ENCODE data around the gene MAP7D2.

MAP7D2 gene

DNA sequence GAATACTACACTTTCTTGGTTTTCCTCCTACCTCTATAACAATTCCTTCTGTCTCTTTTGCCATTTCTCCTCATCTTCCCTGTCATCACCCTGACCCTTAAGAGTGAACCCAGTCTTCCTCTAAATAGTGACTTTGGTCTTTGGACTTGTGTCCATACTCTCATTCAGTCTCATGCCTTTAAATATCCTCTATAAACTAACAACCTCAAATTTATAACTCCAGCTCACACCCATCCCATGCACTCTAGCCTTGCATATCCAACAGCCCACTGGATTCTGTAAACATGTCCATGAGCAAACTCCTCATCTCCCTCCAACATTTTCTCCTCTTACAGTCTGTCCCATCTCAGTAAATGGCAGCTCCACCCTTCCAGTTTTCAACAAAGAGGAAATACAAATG, 140.9 kb downstream of the MAP7D2 start:
- Histone ChIP-seq H3K9ac (ENCODE audit: low read length) (no peak overlapping the region), H3K27ac (ENCODE audit: low read length) (no peak overlapping the region), H3K4me3 (ENCODE audit: low read length) (no peak overlapping the region), H3K36me3 (replicated peaks; ENCODE audit: insufficient read depth, low read length) (no peaks in the 10 kb centered on the region), H3K4me2 (ENCODE audit: low read depth, low read length) (no peak overlapping the region), H4K20me1 (ENCODE audit: insufficient read depth, low read length) (no peaks in the 10 kb centered on the region), H3K79me2 (ENCODE audit: low read length) (peaks cover 20% of the 10 kb centered on the region), H3K4me1 (ENCODE audit: low read length) (no peaks in the 10 kb centered on the region), H3K9me3 (replicated peaks; ENCODE audit: insufficient read depth, low read length) (no peaks in the 10 kb centered on the region), H3F3A (ENCODE audit: insufficient read depth, low read length) (no peaks in the 10 kb centered on the region), H3K27me3 (replicated peaks; ENCODE audit: insufficient read depth, low read length) (no peaks in the 10 kb centered on the region), H3K9me2 (replicated peaks; ENCODE audit: insufficient read depth, low read length) (no peaks in the 10 kb centered on the region), H2AFZ (ENCODE audit: low read length) (no peak overlapping the region)
- TF ChIP-seq EZH2 (optimal IDR thresholded peaks at IDR 0.05; ENCODE audit: low read depth, low read length) = no peak
- no peak for TF ChIP-seq EZH2phosphoT487 (IDR thresholded peaks at IDR 0.05; ENCODE audit: low read length)
- TF ChIP-seq, protein P1, sequence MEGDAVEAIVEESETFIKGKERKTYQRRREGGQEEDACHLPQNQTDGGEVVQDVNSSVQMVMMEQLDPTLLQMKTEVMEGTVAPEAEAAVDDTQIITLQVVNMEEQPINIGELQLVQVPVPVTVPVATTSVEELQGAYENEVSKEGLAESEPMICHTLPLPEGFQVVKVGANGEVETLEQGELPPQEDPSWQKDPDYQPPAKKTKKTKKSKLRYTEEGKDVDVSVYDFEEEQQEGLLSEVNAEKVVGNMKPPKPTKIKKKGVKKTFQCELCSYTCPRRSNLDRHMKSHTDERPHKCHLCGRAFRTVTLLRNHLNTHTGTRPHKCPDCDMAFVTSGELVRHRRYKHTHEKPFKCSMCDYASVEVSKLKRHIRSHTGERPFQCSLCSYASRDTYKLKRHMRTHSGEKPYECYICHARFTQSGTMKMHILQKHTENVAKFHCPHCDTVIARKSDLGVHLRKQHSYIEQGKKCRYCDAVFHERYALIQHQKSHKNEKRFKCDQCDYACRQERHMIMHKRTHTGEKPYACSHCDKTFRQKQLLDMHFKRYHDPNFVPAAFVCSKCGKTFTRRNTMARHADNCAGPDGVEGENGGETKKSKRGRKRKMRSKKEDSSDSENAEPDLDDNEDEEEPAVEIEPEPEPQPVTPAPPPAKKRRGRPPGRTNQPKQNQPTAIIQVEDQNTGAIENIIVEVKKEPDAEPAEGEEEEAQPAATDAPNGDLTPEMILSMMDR (IDR thresholded peaks at IDR 0.05; ENCODE audit: low read length) = no peak
- no peak for DNase-seq

DNA sequence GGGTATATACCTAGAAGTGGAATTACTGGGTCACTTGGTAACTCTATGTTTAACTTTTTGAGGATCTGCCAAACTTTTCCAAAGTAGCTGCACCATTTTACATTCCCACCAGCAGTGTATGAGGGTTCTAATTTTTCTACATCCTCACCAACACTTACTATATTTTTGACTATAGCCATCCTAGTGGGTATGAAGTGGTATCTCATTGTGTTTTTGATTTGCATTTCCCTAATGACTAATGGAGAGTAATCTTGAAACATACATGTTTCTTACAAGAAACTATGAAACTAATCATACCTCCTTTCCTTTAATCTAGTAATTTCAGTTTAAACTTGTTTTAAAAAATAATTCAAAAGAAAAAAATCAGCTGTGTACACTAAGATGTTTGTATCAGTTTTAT, 143.7 kb downstream of the MAP7D2 start:
- H3K9me2 ChIP-seq (replicated peaks; ENCODE audit: insufficient read depth, low read length) = no peaks in the 10 kb centered on the region
- DNase-seq = no peak
- H3K27me3 ChIP-seq (replicated peaks; ENCODE audit: insufficient read depth, low read length) = no peaks in the 10 kb centered on the region
- no peak overlapping the region for H2AFZ ChIP-seq (ENCODE audit: low read length)
- H3K36me3 ChIP-seq (replicated peaks; ENCODE audit: insufficient read depth, low read length) = no peaks in the 10 kb centered on the region
- H3K9me3 ChIP-seq (replicated peaks; ENCODE audit: insufficient read depth, low read length) = no peaks in the 10 kb centered on the region
- no peaks in the 10 kb centered on the region for H3K4me1 ChIP-seq (ENCODE audit: low read length)
- no peaks in the 10 kb centered on the region for H3F3A ChIP-seq (ENCODE audit: insufficient read depth, low read length)
- no peak overlapping the region for H3K4me2 ChIP-seq (ENCODE audit: low read depth, low read length)
- no peak overlapping the region for H3K9ac ChIP-seq (ENCODE audit: low read length)
- H3K4me3 ChIP-seq (ENCODE audit: low read length) = no peak overlapping the region
- no peak overlapping the region for H3K27ac ChIP-seq (ENCODE audit: low read length)
- peaks cover 12% of the 10 kb centered on the region for H3K79me2 ChIP-seq (ENCODE audit: low read length)
- H4K20me1 ChIP-seq (ENCODE audit: insufficient read depth, low read length) = no peaks in the 10 kb centered on the region
- TF ChIP-seq, protein P1 (IDR thresholded peaks at IDR 0.05; ENCODE audit: low read length) = no peak
- no peak for TF ChIP-seq EZH2 (optimal IDR thresholded peaks at IDR 0.05; ENCODE audit: low read depth, low read length)
- no peak for TF ChIP-seq EZH2phosphoT487 (IDR thresholded peaks at IDR 0.05; ENCODE audit: low read length)

DNA sequence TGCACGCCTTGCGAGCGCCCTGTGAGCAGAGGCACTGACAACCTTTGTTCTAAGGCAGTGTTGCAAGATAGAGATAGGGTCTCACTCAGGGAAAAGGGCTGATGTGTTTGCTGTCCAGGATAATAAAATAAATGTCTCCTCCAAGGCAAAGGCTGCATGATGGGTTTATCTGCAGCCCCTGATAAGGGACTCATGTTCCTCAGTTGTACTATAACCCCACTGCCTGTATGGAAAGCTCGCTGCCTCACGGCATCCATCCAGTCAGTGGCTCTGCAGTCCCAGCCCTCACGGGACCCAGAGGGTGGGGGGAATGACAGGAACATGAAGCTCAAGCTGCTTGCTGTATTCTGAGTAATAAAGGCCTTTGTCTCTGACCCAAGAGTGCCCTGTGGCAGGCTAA, 148.4 kb downstream of the MAP7D2 start:
- Histone ChIP-seq H3K79me2 (ENCODE audit: low read length) (no peaks in the 10 kb centered on the region), H2AFZ (ENCODE audit: low read length) (no peak overlapping the region), H3K4me2 (ENCODE audit: low read depth, low read length) (no peak overlapping the region), H3K27me3 (replicated peaks; ENCODE audit: insufficient read depth, low read length) (no peaks in the 10 kb centered on the region), H3K9ac (ENCODE audit: low read length) (no peak overlapping the region), H4K20me1 (ENCODE audit: insufficient read depth, low read length) (no peaks in the 10 kb centered on the region), H3K27ac (ENCODE audit: low read length) (no peak overlapping the region), H3F3A (ENCODE audit: insufficient read depth, low read length) (no peaks in the 10 kb centered on the region), H3K4me1 (ENCODE audit: low read length) (no peaks in the 10 kb centered on the region), H3K9me3 (replicated peaks; ENCODE audit: insufficient read depth, low read length) (no peaks in the 10 kb centered on the region), H3K4me3 (ENCODE audit: low read length) (no peak overlapping the region), H3K36me3 (replicated peaks; ENCODE audit: insufficient read depth, low read length) (no peaks in the 10 kb centered on the region), H3K9me2 (replicated peaks; ENCODE audit: insufficient read depth, low read length) (no peaks in the 10 kb centered on the region)
- TF ChIP-seq EZH2phosphoT487 (IDR thresholded peaks at IDR 0.05; ENCODE audit: low read length) = no peak
- TF ChIP-seq EZH2 (optimal IDR thresholded peaks at IDR 0.05; ENCODE audit: low read depth, low read length) = no peak
- TF ChIP-seq, protein P1 (IDR thresholded peaks at IDR 0.05; ENCODE audit: low read length) = no peak
- DNase-seq = no peak

Data from MM.1S (cell line).